Thoracic aorta (tissue), 2 donors: ENCODE results near the gene ITM2C. TPM values are rescaled to one million over a fixed set of nuclear protein-coding genes. Genes with fewer than 3 reads are reported as not detected.

Experiments used
- ATAC-seq: fragments of 150-250 bp; one replicate; pipeline ENCODE4 v1.8.0; 2017; ENCODE audit warnings: low read depth; ENCODE audit not compliant: insufficient number of reproducible peaks, low FRiP score
- DNase-seq: peaks from one replicate; pipeline ENCODE4 v3.0.0-alpha.2; 2020; ENCODE audit warnings: low spot score
- H3K27ac ChIP-seq, 2 donors: fragments of 200-600 bp; sonication (generic); 1 replicate in 1 of 2; 2 replicates in 1 of 2; pipeline ENCODE4 v1.5.1; 2016; ENCODE audit warnings: mild to moderate bottlenecking in 2 of 2, moderate library complexity in 2 of 2
- H3K27me3 ChIP-seq: fragments of 200-600 bp; sonication (generic); replicated peaks from 2 replicates; pipeline ENCODE4 v1.6.0; 2016; ENCODE audit warnings: mild to moderate bottlenecking; ENCODE audit not compliant: insufficient read depth
- H3K36me3 ChIP-seq: fragments of 200-600 bp; sonication (generic); one replicate; pipeline ENCODE4 v1.5.1; 2016
- H3K4me1 ChIP-seq, 2 donors: fragments of 200-600 bp; sonication (generic); 1 replicate in 1 of 2; 2 replicates in 1 of 2; pipeline versions ENCODE4 v1.5.1 to v1.6.0; 2016; ENCODE audit warnings: low read depth in 2 of 2, mild to moderate bottlenecking in 1 of 2; ENCODE audit not compliant: control insufficient read depth in 1 of 2
- H3K4me3 ChIP-seq: fragments of 200-600 bp; sonication (generic); 2 replicates; pipeline ENCODE4 v1.5.1; 2016; ENCODE audit warnings: mild to moderate bottlenecking
- H3K9me3 ChIP-seq: fragments of 200-600 bp; sonication (generic); 2 replicates; pipeline ENCODE4 v1.5.1; 2016
- total RNA-seq, 2 donors: library from RNA; depleted of rRNA; stranded (reverse); fragments of >200 nt; gene quantifications; one replicate each; pipeline versions ENCODE4 v1.1.0 to v1.2.3, GENCODE V29; 2016
- TF ChIP-seq, protein P1 (sequence below): fragments of 200-600 bp; sonication (generic); IDR thresholded peaks from one replicate; pipeline ENCODE4 v1.5.1; 2019; ENCODE audit warnings: antibody characterized with exemption

ITM2C gene
- total RNA-seq, 2 donors from 2014 or later = 65.5 to 70.6 TPM

DNA sequence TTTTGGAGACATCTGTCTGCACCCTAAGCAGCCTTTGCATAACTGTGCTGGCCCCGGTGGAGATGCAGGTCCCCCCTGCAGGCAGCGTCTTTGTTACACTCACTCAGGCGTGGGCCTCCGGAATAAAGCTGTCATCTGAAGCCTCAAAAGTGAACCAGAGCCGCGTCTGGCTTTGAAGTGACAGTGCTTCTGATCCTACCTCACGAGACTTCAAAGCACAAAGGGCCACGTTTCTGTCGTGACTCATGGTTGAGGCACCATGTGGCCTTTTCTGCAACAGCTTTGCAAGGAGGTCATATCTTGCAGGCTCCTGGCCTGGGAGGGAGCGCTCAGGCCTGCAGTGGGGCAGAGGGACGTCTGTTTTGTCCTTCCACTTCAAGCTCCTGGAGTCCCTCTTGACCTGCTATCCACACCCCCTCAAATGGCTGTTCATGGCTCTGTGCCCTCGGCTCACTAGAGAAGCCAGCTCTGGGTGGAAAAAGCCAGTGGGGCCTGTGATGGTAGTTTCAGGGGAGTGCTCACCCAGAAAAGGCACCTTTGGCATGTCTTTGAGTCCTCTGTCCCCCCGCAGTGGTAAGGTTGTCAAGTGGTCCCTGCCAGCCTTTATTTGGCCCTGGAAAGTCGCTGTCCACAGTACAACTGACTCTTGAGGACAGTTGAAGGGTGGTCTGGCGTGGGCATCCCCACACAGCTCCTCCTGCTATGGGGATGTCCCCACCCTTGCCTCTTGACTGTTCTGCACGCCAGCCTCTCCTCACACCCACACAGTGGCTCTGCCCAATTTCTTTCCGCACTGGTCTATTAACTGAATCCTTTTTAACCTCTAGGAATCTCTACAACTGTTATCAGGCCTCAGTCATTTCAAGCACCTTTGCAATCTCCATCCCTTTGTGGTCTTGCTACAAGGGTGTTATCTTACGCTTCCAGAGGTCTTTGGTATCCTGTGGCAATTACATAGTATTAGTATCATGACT is 41.0 kb downstream of the ITM2C start:
- TF ChIP-seq, protein P1, sequence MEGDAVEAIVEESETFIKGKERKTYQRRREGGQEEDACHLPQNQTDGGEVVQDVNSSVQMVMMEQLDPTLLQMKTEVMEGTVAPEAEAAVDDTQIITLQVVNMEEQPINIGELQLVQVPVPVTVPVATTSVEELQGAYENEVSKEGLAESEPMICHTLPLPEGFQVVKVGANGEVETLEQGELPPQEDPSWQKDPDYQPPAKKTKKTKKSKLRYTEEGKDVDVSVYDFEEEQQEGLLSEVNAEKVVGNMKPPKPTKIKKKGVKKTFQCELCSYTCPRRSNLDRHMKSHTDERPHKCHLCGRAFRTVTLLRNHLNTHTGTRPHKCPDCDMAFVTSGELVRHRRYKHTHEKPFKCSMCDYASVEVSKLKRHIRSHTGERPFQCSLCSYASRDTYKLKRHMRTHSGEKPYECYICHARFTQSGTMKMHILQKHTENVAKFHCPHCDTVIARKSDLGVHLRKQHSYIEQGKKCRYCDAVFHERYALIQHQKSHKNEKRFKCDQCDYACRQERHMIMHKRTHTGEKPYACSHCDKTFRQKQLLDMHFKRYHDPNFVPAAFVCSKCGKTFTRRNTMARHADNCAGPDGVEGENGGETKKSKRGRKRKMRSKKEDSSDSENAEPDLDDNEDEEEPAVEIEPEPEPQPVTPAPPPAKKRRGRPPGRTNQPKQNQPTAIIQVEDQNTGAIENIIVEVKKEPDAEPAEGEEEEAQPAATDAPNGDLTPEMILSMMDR = no peak
- H3K4me1 ChIP-seq = no peaks in the 10 kb centered on the region
- no peak overlapping the region for H3K4me3 ChIP-seq
- ATAC-seq (no peak), DNase-seq (no peak)
- no peaks in the 10 kb centered on the region for H3K36me3 ChIP-seq
- H3K27ac ChIP-seq = no peak overlapping the region
- H3K27me3 ChIP-seq = no peaks in the 10 kb centered on the region
- no peaks in the 10 kb centered on the region for H3K9me3 ChIP-seq

DNA sequence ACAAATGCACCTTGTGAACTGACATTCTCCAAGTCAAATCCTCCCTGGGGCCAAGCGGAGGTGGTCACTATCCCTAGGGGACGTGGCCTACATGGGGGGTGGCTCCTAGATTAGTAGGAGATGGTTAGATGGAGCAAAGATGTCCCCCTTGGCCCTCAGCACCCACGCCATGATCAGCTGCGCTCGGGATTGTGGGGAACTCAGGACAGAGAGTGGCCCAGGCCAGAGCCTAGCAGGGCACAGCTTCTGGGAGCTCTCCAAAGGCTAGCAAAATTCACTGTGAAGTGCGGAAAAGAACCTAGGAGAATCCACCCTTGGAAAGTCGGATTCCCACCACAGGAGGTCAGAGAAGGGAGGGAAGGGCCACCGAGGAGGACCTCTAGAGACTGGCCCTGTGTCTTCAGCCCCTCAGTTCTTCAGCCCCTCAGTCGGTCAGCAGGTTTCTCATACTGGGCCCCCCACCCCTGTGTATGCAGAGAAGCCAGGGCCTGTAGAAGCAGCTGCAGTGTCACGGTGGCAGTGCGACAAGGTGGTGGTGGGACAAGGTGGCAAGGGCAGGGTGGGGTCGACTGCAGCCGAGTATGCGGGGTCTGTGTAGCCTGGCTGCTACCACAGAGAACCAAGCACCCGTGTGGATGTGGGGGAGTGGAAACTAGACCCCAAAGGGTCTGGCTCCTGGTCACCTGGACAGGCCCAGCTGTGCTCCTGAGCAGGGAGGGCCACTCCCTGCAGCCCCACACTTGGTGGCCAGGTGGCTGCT is 41.9 kb downstream of the ITM2C start:
- Histone ChIP-seq H3K36me3 (no peaks in the 10 kb centered on the region), H3K27me3 (no peaks in the 10 kb centered on the region), H3K4me1 (no peaks in the 10 kb centered on the region), H3K4me3 (no peak overlapping the region), H3K27ac (no peak overlapping the region), H3K9me3 (no peaks in the 10 kb centered on the region)
- DNase-seq (no peak), ATAC-seq (no peak)
- TF ChIP-seq, protein P1 = no peak

DNA sequence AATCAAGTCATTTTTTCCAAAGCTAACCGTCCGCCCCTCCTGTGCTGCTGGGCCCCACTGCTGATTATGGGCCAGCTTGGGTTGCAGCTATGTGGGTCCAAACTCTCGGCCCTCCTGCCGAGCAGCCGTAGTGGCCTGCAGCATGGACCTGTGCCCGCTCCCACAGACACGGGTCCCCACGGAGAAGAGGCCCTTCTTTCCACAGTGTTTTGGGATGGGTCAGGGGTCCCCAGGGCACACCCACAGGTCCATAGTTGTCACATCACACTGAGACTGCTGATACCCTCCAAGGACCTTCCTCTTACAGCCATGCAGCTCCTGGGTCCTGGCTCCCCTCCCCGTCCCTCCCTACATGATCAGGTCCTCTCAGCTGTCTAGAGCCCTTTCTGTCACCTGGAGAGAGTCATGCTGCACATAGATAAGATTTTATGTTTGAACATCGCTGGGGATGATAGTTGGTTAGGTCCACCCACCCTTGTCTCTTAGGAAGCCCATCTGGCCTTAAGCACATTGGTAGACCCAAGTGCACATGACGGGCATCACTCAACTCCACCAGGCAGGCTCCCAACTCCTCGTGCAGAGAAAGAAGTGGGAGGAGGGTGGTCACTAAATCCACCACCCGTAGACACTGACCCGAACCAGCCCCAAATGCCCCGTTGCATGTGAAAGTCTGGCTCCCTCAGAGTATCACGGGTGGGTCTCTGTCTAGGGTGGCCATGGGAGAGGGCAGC is 42.8 kb downstream of the ITM2C start:
- Histone ChIP-seq H3K27me3 (no peaks in the 10 kb centered on the region), H3K36me3 (no peaks in the 10 kb centered on the region), H3K4me1 (no peaks in the 10 kb centered on the region), H3K9me3 (no peaks in the 10 kb centered on the region), H3K4me3 (no peak overlapping the region), H3K27ac (no peak overlapping the region)
- DNase-seq = no peak
- no peak for ATAC-seq
- TF ChIP-seq, protein P1 = no peak

DNA sequence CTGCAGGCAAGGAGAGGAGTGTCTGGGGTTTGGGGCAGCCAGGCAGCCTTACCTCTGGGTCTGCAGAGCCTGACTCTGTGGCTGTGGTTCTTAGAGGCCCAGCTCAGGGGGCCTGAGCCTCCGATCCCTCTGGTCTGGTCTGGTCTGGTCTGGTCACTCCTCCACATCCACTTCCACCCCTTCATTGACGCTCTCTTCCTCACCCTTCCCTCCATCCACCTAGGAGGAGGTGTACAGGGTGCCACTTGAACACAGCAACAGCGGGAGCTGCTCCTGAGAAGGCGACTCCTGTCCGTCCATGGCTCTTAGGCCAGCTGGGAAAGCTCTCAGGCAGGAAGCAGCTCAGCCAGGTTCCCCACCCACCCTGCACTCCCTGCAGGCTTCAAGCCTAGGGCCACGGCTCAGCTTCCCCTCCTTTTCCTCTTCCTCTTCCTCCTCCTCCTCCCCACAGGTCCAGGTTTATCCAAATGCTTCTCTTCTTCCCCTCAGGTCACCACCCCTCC is 43.4 kb downstream of the ITM2C start:
- no peaks in the 10 kb centered on the region for H3K36me3 ChIP-seq
- ATAC-seq = no peak
- no peak for DNase-seq
- H3K27ac ChIP-seq = no peak overlapping the region
- no peaks in the 10 kb centered on the region for H3K27me3 ChIP-seq
- TF ChIP-seq, protein P1 = no peak
- H3K4me1 ChIP-seq = no peaks in the 10 kb centered on the region
- H3K9me3 ChIP-seq = no peaks in the 10 kb centered on the region
- H3K4me3 ChIP-seq = no peak overlapping the region
